ENCODE results near the gene TMEM243.

The TMEM243 gene

GRCh38 chr7:87164433-87164832 is 55.1 kb downstream of the TMEM243 start (continued):
- TF ChIP-seq CREB5 (CRISPR knock-in tag; IDR thresholded peaks at IDR 0.05; ENCODE audit: low read depth) (no peak), ESRRG (CRISPR knock-in tag; IDR thresholded peaks at IDR 0.05) (no peak)

- TF ChIP-seq GLIS3 (CRISPR knock-in tag; IDR thresholded peaks at IDR 0.05) (no peak), ESRRG (CRISPR knock-in tag; IDR thresholded peaks at IDR 0.05) (no peak)
- no peak for ATAC-seq
Observed at GRCh38 chr7:87159538-87159937, 60.0 kb downstream of the TMEM243 start.

- TF ChIP-seq RARB (CRISPR knock-in tag; IDR thresholded peaks at IDR 0.05) (no peak), ZNF70 (CRISPR knock-in tag; IDR thresholded peaks at IDR 0.05) (no peak), CREB5 (CRISPR knock-in tag; IDR thresholded peaks at IDR 0.05; ENCODE audit: low read depth) (0 out of 2 replicates have a peak, but pooled peaks have one; percentile 39), POU6F1 (CRISPR knock-in tag; IDR thresholded peaks at IDR 0.05; ENCODE audit: borderline replicate concordance, low read depth) (no peak), BACH2 (CRISPR knock-in tag; IDR thresholded peaks at IDR 0.05; ENCODE audit: borderline replicate concordance) (no peak), ZC3H10 (CRISPR knock-in tag; IDR thresholded peaks at IDR 0.05) (no peak), ISL1 (CRISPR knock-in tag; IDR thresholded peaks at IDR 0.05) (peak; percentile 91), PPARA (CRISPR knock-in tag; IDR thresholded peaks at IDR 0.05; ENCODE audit: borderline replicate concordance) (no peak), GLIS3 (CRISPR knock-in tag; IDR thresholded peaks at IDR 0.05) (no peak), TOX (CRISPR knock-in tag; IDR thresholded peaks at IDR 0.05; ENCODE audit: borderline replicate concordance) (no peak), ZFP3 (CRISPR knock-in tag; IDR thresholded peaks at IDR 0.05) (no peak), ARNTL (CRISPR knock-in tag; IDR thresholded peaks at IDR 0.05; ENCODE audit: borderline replicate concordance, low read depth) (no peak)
- no peak for ATAC-seq
Observed at GRCh38 chr7:87156709-87157108, 62.8 kb downstream of the TMEM243 start.

- ATAC-seq, result no peak
- TF ChIP-seq ZFP30 (CRISPR knock-in tag; IDR thresholded peaks at IDR 0.05) (no peak), CREB5 (CRISPR knock-in tag; IDR thresholded peaks at IDR 0.05; ENCODE audit: low read depth) (no peak), POU6F1 (CRISPR knock-in tag; IDR thresholded peaks at IDR 0.05; ENCODE audit: borderline replicate concordance, low read depth) (no peak), TOX (CRISPR knock-in tag; IDR thresholded peaks at IDR 0.05; ENCODE audit: borderline replicate concordance) (no peak), ESRRG (CRISPR knock-in tag; IDR thresholded peaks at IDR 0.05) (no peak), ZNF565 (CRISPR knock-in tag; conservative IDR thresholded peaks at IDR 0.05; ENCODE audit: low read depth) (no peak), ARNTL (CRISPR knock-in tag; IDR thresholded peaks at IDR 0.05; ENCODE audit: borderline replicate concordance, low read depth) (no peak), ISL1 (CRISPR knock-in tag; IDR thresholded peaks at IDR 0.05) (no peak), SNAI2 (CRISPR knock-in tag; IDR thresholded peaks at IDR 0.05) (no peak), ZNF8 (CRISPR knock-in tag; IDR thresholded peaks at IDR 0.05) (no peak), CSRNP3 (CRISPR knock-in tag; IDR thresholded peaks at IDR 0.05) (no peak), ZFP3 (CRISPR knock-in tag; IDR thresholded peaks at IDR 0.05) (no peak), ZNF70 (CRISPR knock-in tag; IDR thresholded peaks at IDR 0.05) (no peak), OSR1 (CRISPR knock-in tag; IDR thresholded peaks at IDR 0.05) (no peak), TCF4 (CRISPR knock-in tag; IDR thresholded peaks at IDR 0.05; ENCODE audit: borderline replicate concordance) (no peak), TSHZ2 (CRISPR knock-in tag; IDR thresholded peaks at IDR 0.05) (no peak), GLIS3 (CRISPR knock-in tag; IDR thresholded peaks at IDR 0.05) (no peak), BACH2 (CRISPR knock-in tag; IDR thresholded peaks at IDR 0.05; ENCODE audit: borderline replicate concordance) (no peak)
Observed at GRCh38 chr7:87155788-87156187, 63.7 kb downstream of the TMEM243 start.

Measured in SK-N-SH treated with all-trans-retinoic acid at 6 μM for 48 hours (cell line).